ENCODE measurements around the gene FGA.

DNA sequence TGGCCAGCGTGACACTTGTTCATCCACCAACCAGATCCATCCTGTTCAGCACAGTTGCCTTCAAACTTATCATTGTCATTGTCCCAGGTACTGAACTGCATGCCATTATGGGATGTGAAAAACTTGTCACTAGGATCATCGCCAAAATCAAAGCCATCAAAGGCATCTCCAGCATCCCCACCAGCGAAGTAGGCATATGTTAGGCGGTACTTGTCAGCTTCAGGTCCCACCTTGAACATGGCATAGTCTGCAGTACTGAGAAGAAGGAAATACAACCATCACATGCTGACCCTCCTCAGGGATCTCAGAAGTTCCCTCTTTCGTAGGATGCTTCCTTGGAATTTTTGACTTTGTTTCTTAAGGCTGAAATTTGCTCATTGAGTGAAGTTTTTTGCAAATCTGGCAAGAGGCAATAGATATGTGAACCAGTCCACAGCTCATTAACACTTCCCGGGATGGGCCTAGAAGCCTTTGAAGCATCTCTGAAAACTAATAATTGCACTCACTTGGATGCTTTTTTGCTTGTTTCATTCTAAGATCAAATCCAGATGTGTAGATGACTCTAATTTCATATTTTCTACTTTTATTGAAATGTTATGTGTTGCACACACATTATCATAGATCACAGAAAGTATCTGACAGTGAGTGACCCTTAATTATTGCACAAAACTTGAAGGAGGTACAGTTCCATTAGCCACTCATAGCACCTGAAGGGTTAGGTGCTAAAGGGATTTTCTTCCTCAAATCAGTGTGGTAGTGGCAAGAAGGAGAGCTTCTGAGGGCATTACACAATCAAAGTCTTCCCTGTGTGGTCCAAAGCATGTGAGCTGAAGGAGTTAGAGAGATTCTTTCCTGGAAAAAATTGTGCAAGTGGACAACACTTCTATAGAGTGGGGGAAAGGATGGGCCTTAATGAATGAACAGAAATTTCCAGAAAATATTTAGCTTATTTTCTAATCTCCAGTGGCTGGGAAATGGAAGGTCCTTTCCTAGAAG lies 16.5 kb upstream of the FGA start:
- TF ChIP-seq POLR2AphosphoS2 (conservative IDR thresholded peaks at IDR 0.05; ENCODE audit: low read length) = no peak
- TF ChIP-seq SMC3 (IDR thresholded peaks at IDR 0.05) = no peak
- TF ChIP-seq, protein P1, sequence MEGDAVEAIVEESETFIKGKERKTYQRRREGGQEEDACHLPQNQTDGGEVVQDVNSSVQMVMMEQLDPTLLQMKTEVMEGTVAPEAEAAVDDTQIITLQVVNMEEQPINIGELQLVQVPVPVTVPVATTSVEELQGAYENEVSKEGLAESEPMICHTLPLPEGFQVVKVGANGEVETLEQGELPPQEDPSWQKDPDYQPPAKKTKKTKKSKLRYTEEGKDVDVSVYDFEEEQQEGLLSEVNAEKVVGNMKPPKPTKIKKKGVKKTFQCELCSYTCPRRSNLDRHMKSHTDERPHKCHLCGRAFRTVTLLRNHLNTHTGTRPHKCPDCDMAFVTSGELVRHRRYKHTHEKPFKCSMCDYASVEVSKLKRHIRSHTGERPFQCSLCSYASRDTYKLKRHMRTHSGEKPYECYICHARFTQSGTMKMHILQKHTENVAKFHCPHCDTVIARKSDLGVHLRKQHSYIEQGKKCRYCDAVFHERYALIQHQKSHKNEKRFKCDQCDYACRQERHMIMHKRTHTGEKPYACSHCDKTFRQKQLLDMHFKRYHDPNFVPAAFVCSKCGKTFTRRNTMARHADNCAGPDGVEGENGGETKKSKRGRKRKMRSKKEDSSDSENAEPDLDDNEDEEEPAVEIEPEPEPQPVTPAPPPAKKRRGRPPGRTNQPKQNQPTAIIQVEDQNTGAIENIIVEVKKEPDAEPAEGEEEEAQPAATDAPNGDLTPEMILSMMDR (IDR thresholded peaks at IDR 0.05) = no peak
- TF ChIP-seq CHD2 (IDR thresholded peaks at IDR 0.05; ENCODE audit: low read length, partially characterized antibody) = no peak
- no peak for TF ChIP-seq POLR2A (IDR thresholded peaks at IDR 0.05; ENCODE audit: low read length)
